HCT116 (cell line): ENCODE measurements around the gene SMIM5. TPM values are rescaled to one million over a fixed set of nuclear protein-coding genes. Genes with fewer than 3 reads are reported as not detected.
A peak's percentile ranks its signal among the peaks of the same experiment; 100 is the strongest.

Source experiments
- ATAC-seq: fragments of 200-7000 bp; cut with Tn5 transposase; 2 replicates; pipeline ENCODE4 v1.9.1; 2020; ENCODE audit warnings: mild to moderate bottlenecking, moderate library complexity
- BruUV-seq: library from RNA; stranded (reverse); fragments of 400-500 nt; replicated peaks from 2 replicates; lab custom pipeline; 2021; lab: Mats Ljungman, UMichigan
- CTCF ChIA-PET: fragments of 300-600 bp; sonication (Branson Sonifier 250); formaldehyde crosslinking; loops from one replicate; lab custom pipeline; 2021; ENCODE audit warnings: antibody characterized with exemption; lab: Charles Lee
- POLR2A ChIA-PET: fragments of 300-600, 350-600 bp; sonication (Branson Sonifier 250); formaldehyde crosslinking; loops from one replicate; lab custom pipeline; 2021; ENCODE audit warnings: antibody characterized with exemption; lab: Charles Lee
- RAD21 ChIA-PET, 2 experiments: fragments of 300-600 bp; sonication (Branson Sonifier 250); formaldehyde crosslinking; loops; one replicate each; lab custom pipeline; 2023; ENCODE audit warnings: low total read pairs in 2 of 2; ENCODE audit not compliant: uncharacterized antibody in 2 of 2, unreplicated experiment in 2 of 2, low non-redundant PET in 1 of 2; lab: Charles Lee
- DNase-seq: peaks from one replicate; pipeline ENCODE4 v3.0.0-alpha.2; 2010; ENCODE audit warnings: low read depth, low spot score
- H2AFZ ChIP-seq: fragments of 200-600 bp; shearing (Covaris generic), sonication (generic); 2 replicates; pipeline ENCODE4 v1.6.1; 2017; ENCODE audit warnings: low read depth, mixed run types, mixed read lengths, antibody characterized with exemption, low read length; ENCODE audit not compliant: poor library complexity, severe bottlenecking
- H3K27ac ChIP-seq: 2 replicates; pipeline ENCODE4 v1.5.1; 2012; ENCODE audit warnings: low read depth, low read length
- H3K27me3 ChIP-seq: fragments of 200-600 bp; sonication (generic); 2 replicates; pipeline ENCODE4 v1.6.1; 2016; ENCODE audit warnings: mixed run types, low read length, mixed read lengths; ENCODE audit not compliant: insufficient read depth
- H3K36me3 ChIP-seq, 2 experiments: fragments of 200-500 bp in 1 of 2; fragments of 200-600 bp in 1 of 2; sonication (Bioruptor generic) in 1 of 2; sonication (generic) in 1 of 2; 2 replicates each; pipeline versions ENCODE4 v1.5.1 to v1.6.1; 2014 to 2016; ENCODE audit warnings: low read length in 2 of 2, inconsistent platforms in 1 of 2, mixed read lengths in 1 of 2, mixed run types in 1 of 2; ENCODE audit not compliant: insufficient read depth in 2 of 2, control insufficient read depth in 1 of 2
- H3K4me1 ChIP-seq, 2 experiments: fragments of 200-600 bp in 1 of 2; sonication (generic) in 1 of 2; 2 replicates each; pipeline versions ENCODE4 v1.5.1 to v1.6.1; 2012 to 2017; ENCODE audit warnings: low read length in 2 of 2, inconsistent platforms in 1 of 2, mild to moderate bottlenecking in 1 of 2, mixed read lengths in 1 of 2, mixed run types in 1 of 2, moderate library complexity in 1 of 2; ENCODE audit not compliant: insufficient read depth in 2 of 2, control insufficient read depth in 1 of 2
- H3K4me2 ChIP-seq: fragments of 200-600 bp; sonication (generic); 2 replicates; pipeline ENCODE4 v1.6.1; 2017; ENCODE audit warnings: mixed run types, low read length, mixed read lengths
- H3K4me3 ChIP-seq, 2 experiments: fragments of 200-600 bp in 1 of 2; sonication (generic) in 1 of 2; replicated peaks in 1 of 2; 2 replicates each; pipeline ENCODE4 v1.5.1; 2011 to 2016; ENCODE audit warnings: low read length in 2 of 2, control low read depth in 1 of 2, low read depth in 1 of 2, mild to moderate bottlenecking in 1 of 2, mixed read lengths in 1 of 2, mixed run types in 1 of 2
- H3K79me2 ChIP-seq: fragments of 200-600 bp; sonication (generic); 2 replicates; pipeline ENCODE4 v1.6.1; 2017; ENCODE audit warnings: mild to moderate bottlenecking, mixed run types, low read length, moderate library complexity, mixed read lengths; ENCODE audit not compliant: insufficient read depth
- H3K9ac ChIP-seq: fragments of 200-600 bp; sonication (generic); 2 replicates; pipeline ENCODE4 v1.6.1; 2016; ENCODE audit warnings: low read length, mixed read lengths
- H3K9me2 ChIP-seq: fragments of 200-600 bp; sonication (generic), shearing (Covaris generic); 2 replicates; pipeline ENCODE4 v1.6.1; 2017; ENCODE audit warnings: mixed run types, mild to moderate bottlenecking, moderate library complexity; ENCODE audit not compliant: insufficient read depth
- H3K9me3 ChIP-seq, 2 experiments: fragments of 200-500 bp in 1 of 2; fragments of 200-600 bp in 1 of 2; sonication (Bioruptor generic) in 1 of 2; sonication (generic) in 1 of 2; 2 replicates each; pipeline ENCODE4 v1.6.1; 2014 to 2017; ENCODE audit warnings: low read length in 2 of 2, mixed read lengths in 2 of 2, inconsistent platforms in 1 of 2, low read depth in 1 of 2, mild to moderate bottlenecking in 1 of 2, mixed run types in 1 of 2, moderate library complexity in 1 of 2; ENCODE audit not compliant: control insufficient read depth in 1 of 2, insufficient read depth in 1 of 2
- H4K20me1 ChIP-seq: fragments of 200-600 bp; sonication (generic), shearing (Covaris generic); 2 replicates; pipeline ENCODE4 v1.6.1; 2017; ENCODE audit warnings: mixed run types, mild to moderate bottlenecking, moderate library complexity; ENCODE audit not compliant: insufficient read depth
- CBX3 ChIP-seq: IDR thresholded peaks from 2 replicates; pipeline ENCODE4 v1.6.1; 2012; ENCODE audit warnings: low read depth
- EGR1 ChIP-seq: IDR thresholded peaks from 2 replicates; pipeline ENCODE4 v1.6.1; 2012; ENCODE audit warnings: low read depth
- ELF1 ChIP-seq: IDR thresholded peaks from 2 replicates; pipeline ENCODE4 v1.6.1; 2012; ENCODE audit warnings: low read depth, borderline replicate concordance
- EZH2phosphoT487 ChIP-seq: fragments of 200-600 bp; IDR thresholded peaks from 2 replicates; pipeline ENCODE4 v1.6.1; 2018; ENCODE audit warnings: antibody characterized with exemption, borderline replicate concordance
- JUND ChIP-seq: IDR thresholded peaks from 2 replicates; pipeline ENCODE4 v1.6.1; 2012
- RAD21 ChIP-seq: IDR thresholded peaks from 2 replicates; pipeline ENCODE4 v1.6.1; 2012; ENCODE audit warnings: low read depth, mild to moderate bottlenecking
- ZFX ChIP-seq: fragments of 450-650 bp; IDR thresholded peaks from 2 replicates; pipeline ENCODE4 v1.6.1; 2017
- ZNF274 ChIP-seq: fragments of 200-500 bp; sonication (Bioruptor generic); IDR thresholded peaks from 2 replicates; pipeline ENCODE4 v1.6.1; 2014; ENCODE audit warnings: mild to moderate bottlenecking, low read depth, low read length, inconsistent platforms
- intact Hi-C: fragments of 100-400 bp; cut with micrococcal nuclease; formaldehyde crosslinking; loops from 2 replicates; pipeline ENCODE4 v1.10.0; 2022
- total RNA-seq: library from RNA; stranded (reverse); gene quantifications from one replicate; pipeline ENCODE4 v1.2.1, GENCODE V29; 2021; ENCODE audit not compliant: unreplicated experiment
- TF ChIP-seq, protein P1 (sequence below): IDR thresholded peaks from 2 replicates; pipeline ENCODE4 v1.6.1; 2012; ENCODE audit warnings: low read depth
- TF ChIP-seq, protein P2 (sequence below), 3 experiments: fragments of 200-600 bp in 1 of 3; sonication (generic) in 1 of 3; IDR thresholded peaks in 2 of 3; conservative IDR thresholded peaks in 1 of 3; 2 replicates each; pipeline ENCODE4 v1.5.1; 2012 to 2017; ENCODE audit warnings: low read depth in 2 of 3, low read length in 2 of 3, antibody characterized with exemption in 1 of 3, borderline replicate concordance in 1 of 3, control low read depth in 1 of 3, mild to moderate bottlenecking in 1 of 3, mixed read lengths in 1 of 3, mixed run types in 1 of 3, moderate library complexity in 1 of 3; ENCODE audit not compliant: insufficient read depth in 1 of 3

Gene SMIM5
- total RNA-seq, 1 experiment from 2014 or later = 0.12 TPM

GRCh38 chr17:75634754-75635609 lies 1.7 kb downstream of the SMIM5 start:
- H3K9ac ChIP-seq = no peak overlapping the region
- RAD21 ChIA-PET = interaction anchor here in 1 of 2 experiments (1.2 kb wide), 1 partner anchor 115 kb away, joined by 3 read pairs; no protein-coding TSS in a partner anchor
- H3K27ac ChIP-seq = peak overlapping the region; percentile 9; the same call in 1 of the 2 replicates
- H3K27me3 ChIP-seq = no peaks in the 10 kb centered on the region
- H3K4me1 ChIP-seq = peaks cover 22 to 32% of the 10 kb centered on the region in 2 experiments
- DNase-seq (no peak), ATAC-seq (no peak)
- H4K20me1 ChIP-seq = no peaks in the 10 kb centered on the region
- no peak overlapping the region for H3K4me3 ChIP-seq
- no peaks in the 10 kb centered on the region for H3K9me2 ChIP-seq
- no peak overlapping the region for H3K4me2 ChIP-seq
- CTCF ChIA-PET = interaction anchor here (1.4 to 2.6 kb wide), 5 partner anchors 7 to 113 kb away, joined by 4 to 80 read pairs (median 25); a partner anchor contains a TSS
- no TSS peak for BruUV-seq
- H2AFZ ChIP-seq = no peak overlapping the region
- H3K36me3 ChIP-seq = 0 out of 4 replicates have a peak, but pooled peaks cover 0 to 2% of the 10 kb centered on the region in 2 experiments
- H3K9me3 ChIP-seq = no peaks in the 10 kb centered on the region
- TF ChIP-seq EGR1 = no peak
- no peak for TF ChIP-seq ZFX
- no peak for TF ChIP-seq JUND
- TF ChIP-seq, protein P1, sequence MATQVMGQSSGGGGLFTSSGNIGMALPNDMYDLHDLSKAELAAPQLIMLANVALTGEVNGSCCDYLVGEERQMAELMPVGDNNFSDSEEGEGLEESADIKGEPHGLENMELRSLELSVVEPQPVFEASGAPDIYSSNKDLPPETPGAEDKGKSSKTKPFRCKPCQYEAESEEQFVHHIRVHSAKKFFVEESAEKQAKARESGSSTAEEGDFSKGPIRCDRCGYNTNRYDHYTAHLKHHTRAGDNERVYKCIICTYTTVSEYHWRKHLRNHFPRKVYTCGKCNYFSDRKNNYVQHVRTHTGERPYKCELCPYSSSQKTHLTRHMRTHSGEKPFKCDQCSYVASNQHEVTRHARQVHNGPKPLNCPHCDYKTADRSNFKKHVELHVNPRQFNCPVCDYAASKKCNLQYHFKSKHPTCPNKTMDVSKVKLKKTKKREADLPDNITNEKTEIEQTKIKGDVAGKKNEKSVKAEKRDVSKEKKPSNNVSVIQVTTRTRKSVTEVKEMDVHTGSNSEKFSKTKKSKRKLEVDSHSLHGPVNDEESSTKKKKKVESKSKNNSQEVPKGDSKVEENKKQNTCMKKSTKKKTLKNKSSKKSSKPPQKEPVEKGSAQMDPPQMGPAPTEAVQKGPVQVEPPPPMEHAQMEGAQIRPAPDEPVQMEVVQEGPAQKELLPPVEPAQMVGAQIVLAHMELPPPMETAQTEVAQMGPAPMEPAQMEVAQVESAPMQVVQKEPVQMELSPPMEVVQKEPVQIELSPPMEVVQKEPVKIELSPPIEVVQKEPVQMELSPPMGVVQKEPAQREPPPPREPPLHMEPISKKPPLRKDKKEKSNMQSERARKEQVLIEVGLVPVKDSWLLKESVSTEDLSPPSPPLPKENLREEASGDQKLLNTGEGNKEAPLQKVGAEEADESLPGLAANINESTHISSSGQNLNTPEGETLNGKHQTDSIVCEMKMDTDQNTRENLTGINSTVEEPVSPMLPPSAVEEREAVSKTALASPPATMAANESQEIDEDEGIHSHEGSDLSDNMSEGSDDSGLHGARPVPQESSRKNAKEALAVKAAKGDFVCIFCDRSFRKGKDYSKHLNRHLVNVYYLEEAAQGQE = no peak
- TF ChIP-seq CBX3 = no peak
- no peak for TF ChIP-seq RAD21
- no peak for TF ChIP-seq ELF1
- TF ChIP-seq ZNF274 = no peak
- TF ChIP-seq, protein P2, sequence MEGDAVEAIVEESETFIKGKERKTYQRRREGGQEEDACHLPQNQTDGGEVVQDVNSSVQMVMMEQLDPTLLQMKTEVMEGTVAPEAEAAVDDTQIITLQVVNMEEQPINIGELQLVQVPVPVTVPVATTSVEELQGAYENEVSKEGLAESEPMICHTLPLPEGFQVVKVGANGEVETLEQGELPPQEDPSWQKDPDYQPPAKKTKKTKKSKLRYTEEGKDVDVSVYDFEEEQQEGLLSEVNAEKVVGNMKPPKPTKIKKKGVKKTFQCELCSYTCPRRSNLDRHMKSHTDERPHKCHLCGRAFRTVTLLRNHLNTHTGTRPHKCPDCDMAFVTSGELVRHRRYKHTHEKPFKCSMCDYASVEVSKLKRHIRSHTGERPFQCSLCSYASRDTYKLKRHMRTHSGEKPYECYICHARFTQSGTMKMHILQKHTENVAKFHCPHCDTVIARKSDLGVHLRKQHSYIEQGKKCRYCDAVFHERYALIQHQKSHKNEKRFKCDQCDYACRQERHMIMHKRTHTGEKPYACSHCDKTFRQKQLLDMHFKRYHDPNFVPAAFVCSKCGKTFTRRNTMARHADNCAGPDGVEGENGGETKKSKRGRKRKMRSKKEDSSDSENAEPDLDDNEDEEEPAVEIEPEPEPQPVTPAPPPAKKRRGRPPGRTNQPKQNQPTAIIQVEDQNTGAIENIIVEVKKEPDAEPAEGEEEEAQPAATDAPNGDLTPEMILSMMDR (IDR thresholded peaks at IDR 0.05 in 2 of 3, conservative IDR thresholded peaks at IDR 0.05 in 1 of 3; ENCODE audit: borderline replicate concordance in 1 of 3, insufficient read depth in 1 of 3, low read depth in 2 of 3, low read length in 2 of 3) = no peak
- TF ChIP-seq EZH2phosphoT487 = no peak
- intact Hi-C loops = loop anchor here (5.0 kb wide), 1 partner anchor 118 kb away; the partner anchor contains the start of genes CASKIN2 and TSEN54
- H3K79me2 ChIP-seq = no peaks in the 10 kb centered on the region
- POLR2A ChIA-PET = interaction anchor here (1.2 kb wide), 1 partner anchor 8 kb away, joined by 5 read pairs; no protein-coding TSS in a partner anchor
